Lung (tissue), 12 donors: ENCODE results near the gene BCAP29. TPM values are rescaled to one million over a fixed set of nuclear protein-coding genes. Genes with fewer than 3 reads are reported as not detected.

Experiments
- ATAC-seq: fragments of 200-7000 bp; cut with Tn5 transposase; one replicate; pipeline ENCODE4 v1.9.1; 2020; ENCODE audit warnings: moderate number of reproducible peaks; ENCODE audit not compliant: insufficient read depth, low FRiP score
- DNase-seq, 3 donors: peaks; one replicate each; pipeline ENCODE4 v3.0.0-alpha.2; 2013 to 2017
- H3K27ac ChIP-seq, 2 donors: one replicate each; pipeline ENCODE4 v1.5.1; 2013; ENCODE audit warnings: mild to moderate bottlenecking in 2 of 2, moderate library complexity in 2 of 2, control low read depth in 1 of 2, inconsistent platforms in 1 of 2, low read depth in 1 of 2, low read length in 1 of 2
- H3K27me3 ChIP-seq, 3 donors: one replicate each; pipeline ENCODE4 v1.5.1; 2013; ENCODE audit warnings: low read length in 2 of 3; ENCODE audit not compliant: control insufficient read depth in 3 of 3, insufficient read depth in 3 of 3
- H3K36me3 ChIP-seq, 4 donors: one replicate each; pipeline ENCODE4 v1.5.1; 2013; ENCODE audit warnings: low read length in 4 of 4, mild to moderate bottlenecking in 1 of 4, moderate library complexity in 1 of 4; ENCODE audit not compliant: control insufficient read depth in 4 of 4, insufficient read depth in 4 of 4
- H3K4me1 ChIP-seq, 5 donors: one replicate each; pipeline ENCODE4 v1.5.1; 2013; ENCODE audit warnings: low read length in 5 of 5, mild to moderate bottlenecking in 2 of 5, moderate library complexity in 1 of 5; ENCODE audit not compliant: control insufficient read depth in 5 of 5, insufficient read depth in 5 of 5
- H3K4me3 ChIP-seq: one replicate; pipeline ENCODE4 v1.5.1; 2013; ENCODE audit warnings: mild to moderate bottlenecking, control low read depth, moderate library complexity
- H3K9ac ChIP-seq, 2 donors: one replicate each; pipeline ENCODE4 v1.5.1; 2013; ENCODE audit warnings: low read length in 2 of 2, control low read depth in 1 of 2; ENCODE audit not compliant: insufficient read depth in 1 of 2
- H3K9me3 ChIP-seq, 4 donors: one replicate each; pipeline ENCODE4 v1.5.1; 2013; ENCODE audit warnings: low read length in 3 of 4, mild to moderate bottlenecking in 1 of 4, moderate library complexity in 1 of 4; ENCODE audit not compliant: control insufficient read depth in 4 of 4, insufficient read depth in 3 of 4
- WGBS, 2 donors: extraction: QIAGEN DNeasy Blood & Tissue Kit; methylation state at CpG; one replicate each; pipeline ENCODE4 v1.1.7; 2013; 5-methylcytosine and 5-hydroxymethylcytosine counted together
- polyA plus RNA-seq, 2 donors: library from polyadenylated mRNA; stranded (reverse); fragments of 200-250 nt; gene quantifications; one replicate each; pipeline ENCODE4 v1.2.1, GENCODE V29; 2013
- total RNA-seq, 2 donors: library from RNA; depleted of rRNA in 1 of 2; stranded (reverse); fragments of >200 nt in 1 of 2; gene quantifications; one replicate each; pipeline ENCODE4 v1.2.1, GENCODE V29; 2014 to 2021
- TF ChIP-seq, protein P1 (sequence below): IDR thresholded peaks from 2 replicates; pipeline ENCODE4 v1.5.1; 2012; ENCODE audit warnings: mild to moderate bottlenecking; ENCODE audit errors: control extremely low read depth, extremely low read depth
- donor health status: control.
- donor health status: control.
- donor health status: Bipolar disorder and iron deficiency.
- donor health status: healthy.
- donor health status: DM: yes; HTN: yes; CAD: no.

Gene BCAP29
- total and polyA plus RNA-seq, 4 donors, result 49.0 to 109 (median 50.4) TPM

DNA sequence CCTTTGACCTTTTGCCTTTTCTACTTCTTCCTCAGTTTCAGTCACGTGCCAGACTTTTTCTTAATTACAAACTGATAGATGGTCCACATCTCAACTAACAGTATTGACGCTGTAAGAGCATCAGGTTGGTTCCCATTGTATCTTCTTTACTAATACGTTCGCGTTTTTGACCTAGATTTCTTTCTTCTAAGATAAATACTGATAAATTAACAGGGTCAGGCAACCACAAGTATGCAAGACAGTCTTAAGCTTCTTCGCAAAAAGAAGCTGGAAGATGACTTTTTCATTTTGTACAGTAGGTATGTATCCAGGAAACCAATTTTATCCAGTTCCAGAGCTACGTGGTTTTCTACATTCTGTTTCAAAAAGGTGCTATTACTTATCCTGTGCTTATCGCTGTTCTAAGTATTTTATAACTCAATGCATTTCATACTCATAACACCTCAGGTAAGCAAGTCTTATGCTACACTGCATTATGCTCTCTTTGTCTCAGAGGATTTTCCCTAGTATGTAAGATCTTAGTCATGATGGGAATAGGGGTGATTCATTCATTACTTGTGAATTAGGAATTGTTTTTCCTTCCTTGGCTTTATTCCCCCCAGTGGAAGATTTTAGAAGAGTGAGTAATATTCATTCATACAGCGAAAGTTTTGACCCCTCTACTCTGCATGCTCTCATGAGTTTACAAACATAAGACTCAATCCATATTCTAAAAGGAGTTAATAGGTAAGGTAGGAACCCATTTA, 15.3 kb upstream of the BCAP29 start:
- 47 to 56% methylated on average over 9 of the region's 9 CpGs for WGBS, 2 donors
- peak overlapping the region in 1 of 2 donors; percentile 93 for H3K27ac ChIP-seq

DNA sequence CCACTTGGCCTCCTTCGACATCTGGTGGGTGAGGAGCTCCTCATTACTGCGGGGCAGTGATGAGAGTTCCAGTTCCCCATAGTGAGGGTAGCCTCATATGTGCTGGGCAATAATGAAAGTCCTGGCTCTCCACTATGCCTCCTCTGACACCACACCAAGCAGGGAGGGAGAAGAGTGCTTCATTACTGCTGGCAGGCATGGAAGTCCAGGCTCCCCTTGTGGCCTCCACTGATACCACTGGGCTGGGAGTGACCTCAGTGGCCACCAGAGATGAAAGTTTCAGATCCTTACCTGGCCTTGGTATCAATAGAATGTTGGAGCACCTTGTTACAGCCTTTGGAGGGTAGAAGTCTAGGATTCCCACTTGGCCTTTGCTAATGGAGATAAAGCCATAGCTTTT, 9.7 kb upstream of the BCAP29 start:
- H3K9me3 ChIP-seq, result no peaks in the 10 kb centered on the region
- ATAC-seq (no peak), DNase-seq (no peak)
- TF ChIP-seq, protein P1, sequence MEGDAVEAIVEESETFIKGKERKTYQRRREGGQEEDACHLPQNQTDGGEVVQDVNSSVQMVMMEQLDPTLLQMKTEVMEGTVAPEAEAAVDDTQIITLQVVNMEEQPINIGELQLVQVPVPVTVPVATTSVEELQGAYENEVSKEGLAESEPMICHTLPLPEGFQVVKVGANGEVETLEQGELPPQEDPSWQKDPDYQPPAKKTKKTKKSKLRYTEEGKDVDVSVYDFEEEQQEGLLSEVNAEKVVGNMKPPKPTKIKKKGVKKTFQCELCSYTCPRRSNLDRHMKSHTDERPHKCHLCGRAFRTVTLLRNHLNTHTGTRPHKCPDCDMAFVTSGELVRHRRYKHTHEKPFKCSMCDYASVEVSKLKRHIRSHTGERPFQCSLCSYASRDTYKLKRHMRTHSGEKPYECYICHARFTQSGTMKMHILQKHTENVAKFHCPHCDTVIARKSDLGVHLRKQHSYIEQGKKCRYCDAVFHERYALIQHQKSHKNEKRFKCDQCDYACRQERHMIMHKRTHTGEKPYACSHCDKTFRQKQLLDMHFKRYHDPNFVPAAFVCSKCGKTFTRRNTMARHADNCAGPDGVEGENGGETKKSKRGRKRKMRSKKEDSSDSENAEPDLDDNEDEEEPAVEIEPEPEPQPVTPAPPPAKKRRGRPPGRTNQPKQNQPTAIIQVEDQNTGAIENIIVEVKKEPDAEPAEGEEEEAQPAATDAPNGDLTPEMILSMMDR, result no peak
- H3K4me1 ChIP-seq, result peaks cover 0 to 2% (median 0%) of the 10 kb centered on the region in 5 donors
- peaks cover 0 to 17% (median 6%) of the 10 kb centered on the region in 4 donors for H3K36me3 ChIP-seq
- no peaks in the 10 kb centered on the region for H3K27me3 ChIP-seq
- H3K9ac ChIP-seq, result no peak overlapping the region
- WGBS, 2 donors, result 97 to 98% methylated on average over 2 of the region's 2 CpGs
- no peak overlapping the region for H3K4me3 ChIP-seq
- no peak overlapping the region for H3K27ac ChIP-seq

More for the DNA sequence above, 15.3 kb upstream of the BCAP29 start:
- no peaks in the 10 kb centered on the region for H3K27me3 ChIP-seq
- no peaks in the 10 kb centered on the region for H3K9me3 ChIP-seq
- H3K9ac ChIP-seq, result peak overlapping the region; percentile 86 to 96
- ATAC-seq (no peak), DNase-seq (no peak)
- TF ChIP-seq, protein P1, result no peak
- H3K36me3 ChIP-seq, result peaks cover 0 to 6% (median 0%) of the 10 kb centered on the region in 4 donors
- peak overlapping the region; percentile 98 for H3K4me3 ChIP-seq
- H3K4me1 ChIP-seq, result peaks cover 0 to 24% (median 0%) of the 10 kb centered on the region in 5 donors

DNA sequence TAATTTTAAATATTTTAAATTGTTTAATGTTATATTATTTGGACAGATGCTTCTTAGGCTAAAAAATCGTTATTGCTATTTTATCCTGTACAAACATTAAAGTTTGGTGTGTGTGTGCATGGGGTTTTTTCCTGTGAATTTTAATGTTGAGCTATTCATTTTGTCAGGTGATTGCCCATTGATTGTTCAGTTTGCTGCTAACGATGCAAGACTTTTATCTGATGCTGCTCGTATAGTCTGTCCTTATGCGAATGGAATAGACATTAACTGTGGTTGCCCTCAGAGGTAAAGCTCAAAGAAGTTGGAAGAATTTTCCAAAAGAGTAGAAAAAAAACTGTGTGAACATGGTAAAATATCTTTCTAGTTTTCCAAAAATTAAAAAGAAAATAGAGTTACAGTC, 6.5 kb upstream of the BCAP29 start:
- Histone ChIP-seq H3K4me1 (no peaks in the 10 kb centered on the region), H3K27ac (no peak overlapping the region), H3K27me3 (no peaks in the 10 kb centered on the region), H3K9ac (no peak overlapping the region), H3K36me3 (peaks cover 0 to 23% (median 3%) of the 10 kb centered on the region in 4 donors), H3K4me3 (no peak overlapping the region), H3K9me3 (no peaks in the 10 kb centered on the region)
- TF ChIP-seq, protein P1, result no peak
- 92 to 95% methylated on average over 4 of the region's 4 CpGs for WGBS, 2 donors
- DNase-seq (no peak), ATAC-seq (no peak)
